H9 (cell line): ENCODE measurements around the gene SMARCA1. TPM values are rescaled to one million over a fixed set of nuclear protein-coding genes. Genes with fewer than 3 reads are reported as not detected.

Experiments used
- DNase-seq: peaks from one replicate; pipeline ENCODE4 v3.0.0-alpha.2; 2017
- H2AFZ ChIP-seq: one replicate; pipeline ENCODE4 v1.6.1; 2013; ENCODE audit warnings: mild to moderate bottlenecking, low read length, control low read depth, moderate library complexity
- H2AK5ac ChIP-seq: 2 replicates; pipeline ENCODE4 v1.6.1; 2013; ENCODE audit warnings: low read length, control low read depth, mixed read lengths; ENCODE audit not compliant: insufficient read length
- H2BK120ac ChIP-seq: one replicate; pipeline ENCODE4 v1.6.1; 2013; ENCODE audit warnings: low read depth, mild to moderate bottlenecking, low read length, control low read depth, inconsistent platforms; ENCODE audit not compliant: poor library complexity, severe bottlenecking
- H2BK12ac ChIP-seq: 2 replicates; pipeline ENCODE4 v1.6.1; 2013; ENCODE audit warnings: low read length, control low read depth, mixed read lengths, low read depth; ENCODE audit not compliant: insufficient read length
- H2BK15ac ChIP-seq: 2 replicates; pipeline ENCODE4 v1.6.1; 2013; ENCODE audit warnings: low read depth, low read length, control low read depth
- H2BK20ac ChIP-seq: one replicate; pipeline ENCODE4 v1.6.1; 2013; ENCODE audit warnings: low read depth, mild to moderate bottlenecking, low read length, control low read depth, inconsistent platforms; ENCODE audit not compliant: poor library complexity, severe bottlenecking
- H2BK5ac ChIP-seq: 2 replicates; pipeline ENCODE4 v1.6.1; 2013; ENCODE audit warnings: low read length, control low read depth, mixed read lengths; ENCODE audit not compliant: insufficient read length
- H3K14ac ChIP-seq: 2 replicates; pipeline ENCODE4 v1.6.1; 2013; ENCODE audit warnings: low read length, control low read depth; ENCODE audit not compliant: insufficient read depth
- H3K18ac ChIP-seq: 2 replicates; pipeline ENCODE4 v1.6.1; 2013; ENCODE audit warnings: low read depth, mild to moderate bottlenecking, mixed read lengths, low read length, control low read depth; ENCODE audit not compliant: insufficient read length
- H3K23ac ChIP-seq: 2 replicates; pipeline ENCODE4 v1.6.1; 2013; ENCODE audit warnings: low read length, control low read depth, mixed read lengths, low read depth; ENCODE audit not compliant: insufficient read length
- H3K23me2 ChIP-seq: 2 replicates; pipeline ENCODE4 v1.6.1; 2013; ENCODE audit warnings: low read depth, mild to moderate bottlenecking, mixed read lengths, low read length, control low read depth; ENCODE audit not compliant: insufficient read length, poor library complexity, severe bottlenecking
- H3K27ac ChIP-seq: 2 replicates; pipeline ENCODE4 v1.5.1; 2013; ENCODE audit warnings: low read length, control low read depth, mixed read lengths, low read depth; ENCODE audit not compliant: insufficient read length
- H3K27me3 ChIP-seq: 2 replicates; pipeline ENCODE4 v1.6.1; 2013; ENCODE audit warnings: low read length, control low read depth, inconsistent platforms; ENCODE audit not compliant: insufficient read depth
- H3K4ac ChIP-seq: 2 replicates; pipeline ENCODE4 v1.6.1; 2013; ENCODE audit warnings: low read depth, mild to moderate bottlenecking, control low read depth, inconsistent platforms, low read length, moderate library complexity
- H3K4me1 ChIP-seq: 2 replicates; pipeline ENCODE4 v1.6.1; 2013; ENCODE audit warnings: low read length, control low read depth, inconsistent platforms; ENCODE audit not compliant: insufficient read depth
- H3K4me2 ChIP-seq: 2 replicates; pipeline ENCODE4 v1.6.1; 2013; ENCODE audit warnings: low read length, control low read depth, mixed read lengths; ENCODE audit not compliant: insufficient read length, insufficient read depth
- H3K56ac ChIP-seq: 2 replicates; pipeline ENCODE4 v1.6.1; 2013; ENCODE audit warnings: low read depth, mild to moderate bottlenecking, mixed read lengths, low read length, control low read depth; ENCODE audit not compliant: insufficient read length
- H3K79me1 ChIP-seq: 2 replicates; pipeline ENCODE4 v1.6.1; 2013; ENCODE audit warnings: low read depth, mild to moderate bottlenecking, moderate library complexity, low read length, control low read depth, inconsistent platforms; ENCODE audit not compliant: insufficient read depth, poor library complexity, severe bottlenecking
- H3K79me2 ChIP-seq: 2 replicates; pipeline ENCODE4 v1.6.1; 2013; ENCODE audit warnings: low read length, control low read depth, inconsistent platforms; ENCODE audit not compliant: insufficient read depth
- H3K9ac ChIP-seq: 2 replicates; pipeline ENCODE4 v1.6.1; 2013; ENCODE audit warnings: low read length, control low read depth, mixed read lengths; ENCODE audit not compliant: insufficient read length; ENCODE audit errors: extremely low read depth
- H3K9me3 ChIP-seq: one replicate; pipeline ENCODE4 v1.6.1; 2013; ENCODE audit warnings: low read depth, low read length, inconsistent platforms; ENCODE audit not compliant: control insufficient read depth
- H3T11ph ChIP-seq: one replicate; pipeline ENCODE4 v1.6.1; 2013; ENCODE audit warnings: mild to moderate bottlenecking, low read length, control low read depth, inconsistent platforms
- H4K20me1 ChIP-seq: one replicate; pipeline ENCODE4 v1.6.1; 2013; ENCODE audit not compliant: control insufficient read depth, insufficient read length, insufficient read depth
- H4K5ac ChIP-seq: 2 replicates; pipeline ENCODE4 v1.6.1; 2013; ENCODE audit warnings: low read depth, mild to moderate bottlenecking, mixed read lengths, low read length, control low read depth; ENCODE audit not compliant: insufficient read length
- H4K8ac ChIP-seq: replicated peaks from 2 replicates; pipeline ENCODE4 v1.6.1; 2013; ENCODE audit warnings: low read length, control low read depth, mixed read lengths, low read depth; ENCODE audit not compliant: insufficient read length
- H4K91ac ChIP-seq: 2 replicates; pipeline ENCODE4 v1.6.1; 2013; ENCODE audit warnings: low read depth, mild to moderate bottlenecking, moderate library complexity, mixed read lengths, low read length, control low read depth; ENCODE audit not compliant: insufficient read length
- H3K27ac Mint-ChIP-seq, 3 experiments: 2 replicates in 2 of 3; 3 replicates in 1 of 3; pipeline ENCODE4 v1.8.0; 2020 to 2021; ENCODE audit warnings: mixed read lengths in 3 of 3, mild to moderate bottlenecking in 1 of 3, moderate library complexity in 1 of 3
- H3K27me3 Mint-ChIP-seq: 2 replicates; pipeline ENCODE4 v1.8.0; 2021; ENCODE audit warnings: low read depth, mild to moderate bottlenecking, moderate library complexity, mixed read lengths
- H3K36me3 Mint-ChIP-seq, 3 experiments: 2 replicates in 2 of 3; 3 replicates in 1 of 3; pipeline ENCODE4 v1.8.0; 2020 to 2021; ENCODE audit warnings: low read depth in 3 of 3, mixed read lengths in 3 of 3; ENCODE audit not compliant: insufficient read depth in 1 of 3
- H3K4me1 Mint-ChIP-seq, 2 experiments: 2 replicates each; pipeline ENCODE4 v1.8.0; 2020; ENCODE audit warnings: mixed read lengths in 2 of 2
- H3K4me3 Mint-ChIP-seq, 2 experiments: 2 replicates in 1 of 2; 3 replicates in 1 of 2; pipeline ENCODE4 v1.8.0; 2020 to 2021; ENCODE audit warnings: mild to moderate bottlenecking in 2 of 2, mixed read lengths in 2 of 2, moderate library complexity in 1 of 2
- H3K9me3 Mint-ChIP-seq, 2 experiments: 2 replicates in 1 of 2; 3 replicates in 1 of 2; pipeline ENCODE4 v1.8.0; 2020; ENCODE audit warnings: mild to moderate bottlenecking in 2 of 2, mixed read lengths in 2 of 2, moderate library complexity in 1 of 2
- CTCF ChIP-seq: fragments of 200-600 bp; sonication (generic); conservative IDR thresholded peaks from 3 replicates; pipeline ENCODE4 v1.8.0; 2021; ENCODE audit warnings: antibody characterized with exemption, mild to moderate bottlenecking
- WGBS: extraction: QIAGEN DNeasy Blood & Tissue Kit; methylation state at CpG from one replicate; pipeline ENCODE4 v1.1.7; 2013; ENCODE audit warnings: missing lambda C conversion rate, low lambda C conversion rate, mixed read lengths; ENCODE audit not compliant: insufficient read length; ENCODE audit errors: extremely low coverage; 5-methylcytosine and 5-hydroxymethylcytosine counted together
- total RNA-seq: library from RNA; stranded (reverse); gene quantifications from 2 replicates; pipeline ENCODE4 v1.2.1, GENCODE V29; 2021

Gene SMARCA1
- total RNA-seq, 1 experiment from 2014 or later = 105 TPM

- Histone ChIP-seq H2BK120ac (no peak overlapping the region), H3K79me2 (no peaks in the 10 kb centered on the region), H2BK15ac (no peak overlapping the region), H3K9ac (no peak overlapping the region), H3K14ac (no peak overlapping the region), H3K27me3 (no peaks in the 10 kb centered on the region), H4K8ac (no peak overlapping the region), H2AK5ac (no peak overlapping the region), H4K20me1 (no peaks in the 10 kb centered on the region), H3K56ac (no peak overlapping the region), H3K4me2 (no peak overlapping the region), H3K4me1 (no peaks in the 10 kb centered on the region), H3K4ac (no peak overlapping the region), H3K18ac (no peak overlapping the region), H2BK20ac (no peak overlapping the region), H3T11ph (no peak overlapping the region), H2BK12ac (no peak overlapping the region), H2AFZ (no peak overlapping the region), H4K5ac (no peak overlapping the region), H3K27ac (no peak overlapping the region), H4K91ac (no peak overlapping the region), H3K23ac (no peak overlapping the region), H2BK5ac (no peak overlapping the region), H3K79me1 (no peaks in the 10 kb centered on the region), H3K9me3 (no peaks in the 10 kb centered on the region), H3K23me2 (no peaks in the 10 kb centered on the region)
- Mint-ChIP-seq H3K4me1 (peaks cover 6 to 7% of the 10 kb centered on the region in 2 experiments), H3K9me3 (no peaks in the 10 kb centered on the region), H3K4me3 (no peak overlapping the region), H3K36me3 (peaks cover 10 to 40% (median 23%) of the 10 kb centered on the region in 3 experiments), H3K27me3 (no peaks in the 10 kb centered on the region), H3K27ac (no peak overlapping the region)
- DNase-seq = no peak
- whole genome bisulfite sequencing = no CpG with 5 or more reads among the region's 4 CpGs
- no peak for TF ChIP-seq CTCF
Measured at GRCh38 chrX:129450123-129450522, 73.2 kb downstream of the SMARCA1 start.
